IPS-NIHi7 (cell line): Measurements from ENCODE around the gene F2R.
"Not testable (repeated sequence)": the region's sequence is repeated elsewhere in the genome, so short reads cannot be mapped to it uniquely, and the experiment has no call there.

Experiments
- DNase-seq: peaks from one replicate; pipeline ENCODE4 v3.0.0; 2012; ENCODE audit warnings: mixed read lengths; ENCODE audit errors: extremely low spot score

Gene F2R

GRCh38 chr5:76755779-76756637 lies 40.1 kb downstream of the F2R start:
- no peak for DNase-seq

- DNase-seq: no peak
Observed at GRCh38 chr5:76757049-76757448, 41.1 kb downstream of the F2R start.

GRCh38 chr5:76761118-76761517 lies 45.2 kb downstream of the F2R start:
- DNase-seq: not testable (repeated sequence)

- no peak for DNase-seq
Observed at GRCh38 chr5:76762484-76762883, 46.6 kb downstream of the F2R start.

GRCh38 chr5:76763136-76763535 lies 47.2 kb downstream of the F2R start:
- DNase-seq: no peak

GRCh38 chr5:76764374-76764773 lies 48.4 kb downstream of the F2R start:
- DNase-seq: no peak

GRCh38 chr5:76765249-76765648 lies 49.3 kb downstream of the F2R start:
- DNase-seq: no peak

GRCh38 chr5:76766746-76767145 lies 50.8 kb downstream of the F2R start:
- no peak for DNase-seq

- not testable (repeated sequence) for DNase-seq
Observed at GRCh38 chr5:76771041-76771440, 55.1 kb downstream of the F2R start.

GRCh38 chr5:76771705-76772405 lies 55.9 kb downstream of the F2R start:
- no peak for DNase-seq

GRCh38 chr5:76775921-76776320 lies 60.0 kb downstream of the F2R start:
- DNase-seq: no peak

- DNase-seq: no peak
Observed at GRCh38 chr5:76776391-76776790, 60.5 kb downstream of the F2R start.

- DNase-seq: not testable (repeated sequence)
Observed at GRCh38 chr5:76780616-76781015, 64.7 kb downstream of the F2R start.

GRCh38 chr5:76781775-76782174 lies 65.8 kb downstream of the F2R start:
- DNase-seq: no peak

GRCh38 chr5:76782444-76782843 lies 66.5 kb downstream of the F2R start:
- DNase-seq: no peak
